HG03196 (cell line): ENCODE measurements around the gene HYAL1.

Experiments used
- ATAC-seq: cut with Tn5 transposase; IDR thresholded peaks from one replicate; pipeline ENCODE4 v1.9.1; 2021; ENCODE audit not compliant: unreplicated experiment

Gene HYAL1

GRCh38 chr3:50303013-50303815 lies at the start of gene HYAL1:
Gene HYAL1, minus strand, starts transcription at chr3:50303574. Its CDS starts 618 bp downstream, at chr3:50302956.
- ATAC-seq: no peak

- ATAC-seq: no peak
Measured at GRCh38 chr3:50352781-50353180, 49.4 kb upstream of the HYAL1 start.

GRCh38 chr3:50351323-50351697 lies 47.9 kb upstream of the HYAL1 start:
- ATAC-seq: no peak

GRCh38 chr3:50350527-50351322 lies 47.4 kb upstream of the HYAL1 start, which contains the start of the genes CYB561D2 and NPRL2:
Gene CYB561D2, plus strand, starts transcription at chr3:50350862. Its CDS starts 572 bp downstream, at chr3:50351434.
Gene NPRL2, minus strand, starts transcription at chr3:50350775. Its CDS starts 123 bp downstream, at chr3:50350652.
- ATAC-seq: peak; percentile 75

GRCh38 chr3:50350213-50350526 lies 46.8 kb upstream of the HYAL1 start:
- no peak for ATAC-seq

- ATAC-seq: no peak
Measured at GRCh38 chr3:50347187-50347813, 43.9 kb upstream of the HYAL1 start.

GRCh38 chr3:50345586-50346234 lies 42.3 kb upstream of the HYAL1 start, which contains the start of gene ZMYND10:
Gene ZMYND10, minus strand, starts transcription at chr3:50345732. Its CDS starts 153 bp downstream, at chr3:50345579.
- no peak for ATAC-seq

- no peak for ATAC-seq
Measured at GRCh38 chr3:50345008-50345407, 41.6 kb upstream of the HYAL1 start.

GRCh38 chr3:50342813-50343633 lies 39.6 kb upstream of the HYAL1 start:
- no peak for ATAC-seq

GRCh38 chr3:50341996-50342650 lies 38.7 kb upstream of the HYAL1 start:
- ATAC-seq: no peak

- ATAC-seq: no peak
Measured at GRCh38 chr3:50341537-50341936, 38.2 kb upstream of the HYAL1 start.

- ATAC-seq: no peak
Measured at GRCh38 chr3:50340448-50341329, 37.3 kb upstream of the HYAL1 start, which contains the start of gene RASSF1. Gene RASSF1, minus strand, starts transcription at chr3:50340836. Its CDS starts 31 bp downstream, at chr3:50340805.

GRCh38 chr3:50340147-50340447 lies 36.7 kb upstream of the HYAL1 start:
- no peak for ATAC-seq

- no peak for ATAC-seq
Measured at GRCh38 chr3:50339485-50340146, 36.2 kb upstream of the HYAL1 start.

- ATAC-seq: no peak
Measured at GRCh38 chr3:50338965-50339364, 35.6 kb upstream of the HYAL1 start.

- peak; percentile 77 for ATAC-seq
Measured at GRCh38 chr3:50337175-50337861, 33.9 kb upstream of the HYAL1 start.

GRCh38 chr3:50336452-50337174 lies 33.2 kb upstream of the HYAL1 start:
- ATAC-seq: peak; percentile 30
